HG03460 (cell line): ENCODE data around the gene FCGR1A.
"Not testable (repeated sequence)": the region's sequence is repeated elsewhere in the genome, so short reads cannot be mapped to it uniquely, and the experiment has no call there.

Experiments
- ATAC-seq: cut with Tn5 transposase; IDR thresholded peaks from one replicate; pipeline ENCODE4 v1.9.1; 2021; ENCODE audit not compliant: unreplicated experiment

The FCGR1A gene

GRCh38 chr1:149831764-149832315, 49.3 kb downstream of the FCGR1A start:
- peak; percentile 3 for ATAC-seq

- peak; percentile 53 for ATAC-seq
These were observed 50.0 kb downstream of the FCGR1A start for GRCh38 chr1:149832316-149833126.

- not testable (repeated sequence) for ATAC-seq
These were observed 50.6 kb downstream of the FCGR1A start for GRCh38 chr1:149833144-149833543.

GRCh38 chr1:149841149-149841548, 58.7 kb downstream of the FCGR1A start:
- ATAC-seq: peak; percentile 21
